Gastroesophageal sphincter (tissue), 4 donors: ENCODE results near the gene CCP110. TPM values are rescaled to one million over a fixed set of nuclear protein-coding genes. Genes with fewer than 3 reads are reported as not detected.

Experiments
- ATAC-seq: fragments of 150-250 bp; one replicate; pipeline ENCODE4 v1.9.1; 2016; ENCODE audit warnings: mild to moderate bottlenecking, moderate library complexity
- H3K27ac ChIP-seq, 4 donors: fragments of 200-600 bp; sonication (generic) in 3 of 4; 1 replicate in 3 of 4; 2 replicates in 1 of 4; pipeline ENCODE4 v1.5.1; 2016 to 2019
- H3K27me3 ChIP-seq: fragments of 200-600 bp; sonication (generic); one replicate; pipeline ENCODE4 v1.5.1; 2019
- H3K36me3 ChIP-seq, 2 donors: fragments of 200-600 bp; sonication (generic); one replicate each; pipeline ENCODE4 v1.5.1; 2019; ENCODE audit warnings: control low read depth in 1 of 2
- H3K4me1 ChIP-seq, 3 donors: fragments of 200-600 bp; sonication (generic); 1 replicate in 2 of 3; 2 replicates in 1 of 3; pipeline ENCODE4 v1.5.1; 2016 to 2019; ENCODE audit warnings: control low read depth in 2 of 3
- H3K4me3 ChIP-seq, 2 donors: fragments of 200-600 bp; sonication (generic); one replicate each; pipeline ENCODE4 v1.5.1; 2019; ENCODE audit warnings: mild to moderate bottlenecking in 1 of 2, moderate library complexity in 1 of 2
- H3K9me3 ChIP-seq, 3 donors: fragments of 200-600 bp; sonication (generic); one replicate each; pipeline ENCODE4 v1.5.1; 2017 to 2019; ENCODE audit warnings: control low read depth in 2 of 3
- EP300 ChIP-seq: sonication (generic); formaldehyde crosslinking; IDR thresholded peaks from one replicate; pipeline ENCODE4 v1.6.1; 2017; ENCODE audit warnings: antibody characterized with exemption, mild to moderate bottlenecking
- POLR2A ChIP-seq, 2 donors: fragments of 450-650 bp; IDR thresholded peaks; one replicate each; pipeline ENCODE4 v1.6.1; 2017; ENCODE audit warnings: antibody characterized with exemption in 2 of 2, mild to moderate bottlenecking in 2 of 2, moderate library complexity in 1 of 2
- POLR2AphosphoS5 ChIP-seq: sonication (generic); formaldehyde crosslinking; IDR thresholded peaks from one replicate; pipeline ENCODE4 v1.6.1; 2017; ENCODE audit warnings: antibody characterized with exemption
- WGBS, 2 donors: methylation state at CpG; one replicate each; pipeline ENCODE4 v1.1.5; 2018; ENCODE audit warnings: low coverage in 1 of 2; 5-methylcytosine and 5-hydroxymethylcytosine counted together
- total RNA-seq, 4 donors: library from RNA; depleted of rRNA; stranded (reverse); fragments of >200 nt; gene quantifications; one replicate each; pipeline ENCODE4 v1.1.0, GENCODE V29; 2016
- TF ChIP-seq, protein P1 (sequence below), 4 experiments: fragments of 200-600 bp in 2 of 4; fragments of 450-650 bp in 2 of 4; sonication (generic) in 1 of 4; IDR thresholded peaks; one replicate each; pipeline ENCODE4 v1.5.1; 2017 to 2019; ENCODE audit warnings: antibody characterized with exemption in 4 of 4, mild to moderate bottlenecking in 2 of 4, moderate library complexity in 2 of 4

CCP110 gene
- total RNA-seq, 4 donors from 2014 or later, result 15.9 to 19.1 (median 17.5) TPM

DNA sequence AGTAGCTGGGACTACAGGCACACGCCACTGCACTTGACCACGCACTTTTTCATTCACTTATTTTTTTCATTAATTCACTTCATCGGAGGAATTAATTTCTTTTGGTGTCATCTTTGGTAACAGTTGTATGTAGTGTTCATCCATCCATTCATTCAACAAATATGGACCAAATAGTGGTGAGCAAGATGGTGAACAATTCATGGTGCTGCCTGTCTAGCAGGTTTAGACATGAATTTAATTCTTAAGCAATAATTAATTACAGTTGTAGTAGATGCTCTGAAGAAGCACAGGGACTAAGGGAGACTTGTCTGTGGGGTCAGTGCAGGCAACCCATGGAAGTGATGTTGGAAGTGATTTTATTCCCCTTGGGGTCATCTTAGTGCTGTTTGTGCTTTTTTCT lies 24.3 kb upstream of the CCP110 start:
- peaks cover 3 to 61% of the 10 kb centered on the region in 2 donors for H3K36me3 ChIP-seq
- no peak for TF ChIP-seq POLR2A (IDR thresholded peaks at IDR 0.05)
- no peak for TF ChIP-seq EP300
- TF ChIP-seq POLR2AphosphoS5, result no peak
- TF ChIP-seq, protein P1, sequence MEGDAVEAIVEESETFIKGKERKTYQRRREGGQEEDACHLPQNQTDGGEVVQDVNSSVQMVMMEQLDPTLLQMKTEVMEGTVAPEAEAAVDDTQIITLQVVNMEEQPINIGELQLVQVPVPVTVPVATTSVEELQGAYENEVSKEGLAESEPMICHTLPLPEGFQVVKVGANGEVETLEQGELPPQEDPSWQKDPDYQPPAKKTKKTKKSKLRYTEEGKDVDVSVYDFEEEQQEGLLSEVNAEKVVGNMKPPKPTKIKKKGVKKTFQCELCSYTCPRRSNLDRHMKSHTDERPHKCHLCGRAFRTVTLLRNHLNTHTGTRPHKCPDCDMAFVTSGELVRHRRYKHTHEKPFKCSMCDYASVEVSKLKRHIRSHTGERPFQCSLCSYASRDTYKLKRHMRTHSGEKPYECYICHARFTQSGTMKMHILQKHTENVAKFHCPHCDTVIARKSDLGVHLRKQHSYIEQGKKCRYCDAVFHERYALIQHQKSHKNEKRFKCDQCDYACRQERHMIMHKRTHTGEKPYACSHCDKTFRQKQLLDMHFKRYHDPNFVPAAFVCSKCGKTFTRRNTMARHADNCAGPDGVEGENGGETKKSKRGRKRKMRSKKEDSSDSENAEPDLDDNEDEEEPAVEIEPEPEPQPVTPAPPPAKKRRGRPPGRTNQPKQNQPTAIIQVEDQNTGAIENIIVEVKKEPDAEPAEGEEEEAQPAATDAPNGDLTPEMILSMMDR (IDR thresholded peaks at IDR 0.05), result no peak
- ATAC-seq, result no peak

DNA sequence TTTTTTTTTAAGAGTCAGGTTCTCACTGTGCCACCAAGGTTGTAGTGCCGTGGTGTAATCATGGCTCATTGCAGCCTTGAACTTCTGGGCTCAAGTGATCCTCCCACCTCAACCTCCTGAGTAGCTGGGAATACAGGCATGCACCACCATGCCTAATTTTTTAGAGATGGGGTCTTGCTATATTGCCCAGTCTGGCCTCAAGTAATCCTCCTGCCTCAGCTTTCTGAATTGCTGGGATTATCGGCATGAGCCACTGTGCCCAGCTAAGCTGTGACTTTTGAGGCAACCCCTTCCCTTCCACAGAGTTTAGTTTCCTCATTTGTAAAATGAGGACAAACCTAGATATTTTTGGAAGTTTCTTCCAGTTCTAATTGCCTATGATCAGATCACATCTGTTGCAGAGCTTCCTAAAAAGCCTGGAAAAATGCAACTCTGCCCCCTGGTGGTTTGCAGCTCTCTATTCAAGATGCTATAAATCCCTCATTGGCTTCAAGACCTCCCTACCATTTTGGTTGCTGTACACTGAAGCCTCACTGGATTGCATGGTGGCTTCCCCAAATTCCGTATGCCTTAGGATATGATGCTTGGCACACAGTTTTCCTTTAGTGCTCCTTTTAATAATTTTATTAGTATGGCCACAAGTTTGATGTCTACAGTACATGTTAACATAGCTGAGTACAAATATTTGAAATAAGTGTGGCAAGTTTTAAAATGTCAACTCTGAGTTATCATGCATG lies 21.2 kb upstream of the CCP110 start:
- Histone ChIP-seq H3K27ac (no peak overlapping the region), H3K36me3 (peaks cover 3 to 91% of the 10 kb centered on the region in 2 donors), H3K4me1 (no peaks in the 10 kb centered on the region), H3K4me3 (no peak overlapping the region), H3K9me3 (no peaks in the 10 kb centered on the region), H3K27me3 (no peaks in the 10 kb centered on the region)
- ATAC-seq, result peak; percentile 36
- no peak for TF ChIP-seq POLR2AphosphoS5
- TF ChIP-seq, protein P1 (IDR thresholded peaks at IDR 0.05), result peak; percentile 57 to 76 (median 65)
- no peak for TF ChIP-seq POLR2A (IDR thresholded peaks at IDR 0.05)
- no peak for TF ChIP-seq EP300
- 85 to 90% methylated on average over 2 of the region's 3 CpGs for WGBS, 2 donors

More for the DNA sequence above, 24.3 kb upstream of the CCP110 start:
- no peaks in the 10 kb centered on the region for H3K4me1 ChIP-seq
- no peaks in the 10 kb centered on the region for H3K27me3 ChIP-seq
- 88 to 97% methylated on average over 3 of the region's 3 CpGs for WGBS, 2 donors
- H3K27ac ChIP-seq, result no peak overlapping the region
- H3K9me3 ChIP-seq, result no peaks in the 10 kb centered on the region
- no peak overlapping the region for H3K4me3 ChIP-seq

DNA sequence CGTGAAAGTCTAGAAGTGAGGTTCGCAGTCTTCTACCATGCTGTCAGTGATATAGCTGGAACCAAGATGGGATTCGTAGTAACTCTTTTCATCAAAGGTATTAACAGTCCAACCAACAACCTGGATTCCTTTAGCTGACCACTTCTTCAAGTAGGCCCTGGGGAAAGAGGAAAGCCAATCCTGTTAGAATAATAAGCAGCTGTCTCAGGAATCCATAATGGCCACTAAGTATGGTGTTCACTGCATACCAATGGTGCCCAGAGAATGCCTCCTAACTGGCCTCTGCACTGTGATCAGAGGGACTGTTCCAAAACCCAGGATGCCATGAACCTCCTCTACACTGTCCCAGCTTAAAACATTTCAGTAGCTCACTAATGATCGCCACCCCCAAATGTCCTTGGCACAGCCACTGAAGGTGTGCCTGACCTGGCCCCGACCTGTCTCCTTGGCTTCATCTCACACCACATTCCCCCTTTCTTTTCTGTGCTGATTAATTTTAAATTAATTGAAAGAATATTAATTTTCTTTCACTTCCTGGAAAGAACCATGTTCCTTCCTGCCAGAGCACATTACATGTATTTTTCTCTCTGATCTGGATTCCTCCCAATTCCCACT lies 20.2 kb upstream of the CCP110 start:
- TF ChIP-seq POLR2AphosphoS5 (no peak), EP300 (no peak), POLR2A (IDR thresholded peaks at IDR 0.05) (no peak)
- TF ChIP-seq, protein P1 (IDR thresholded peaks at IDR 0.05), result no peak
- no peak for ATAC-seq
- H3K27me3 ChIP-seq, result no peaks in the 10 kb centered on the region
- H3K4me3 ChIP-seq, result no peak overlapping the region
- H3K36me3 ChIP-seq, result peaks cover 3 to 98% of the 10 kb centered on the region in 2 donors
- H3K4me1 ChIP-seq, result no peaks in the 10 kb centered on the region
- 94 to 97% methylated on average over 4 to 5 of the region's 5 CpGs for WGBS, 2 donors
- H3K9me3 ChIP-seq, result no peaks in the 10 kb centered on the region
- no peak overlapping the region for H3K27ac ChIP-seq

DNA sequence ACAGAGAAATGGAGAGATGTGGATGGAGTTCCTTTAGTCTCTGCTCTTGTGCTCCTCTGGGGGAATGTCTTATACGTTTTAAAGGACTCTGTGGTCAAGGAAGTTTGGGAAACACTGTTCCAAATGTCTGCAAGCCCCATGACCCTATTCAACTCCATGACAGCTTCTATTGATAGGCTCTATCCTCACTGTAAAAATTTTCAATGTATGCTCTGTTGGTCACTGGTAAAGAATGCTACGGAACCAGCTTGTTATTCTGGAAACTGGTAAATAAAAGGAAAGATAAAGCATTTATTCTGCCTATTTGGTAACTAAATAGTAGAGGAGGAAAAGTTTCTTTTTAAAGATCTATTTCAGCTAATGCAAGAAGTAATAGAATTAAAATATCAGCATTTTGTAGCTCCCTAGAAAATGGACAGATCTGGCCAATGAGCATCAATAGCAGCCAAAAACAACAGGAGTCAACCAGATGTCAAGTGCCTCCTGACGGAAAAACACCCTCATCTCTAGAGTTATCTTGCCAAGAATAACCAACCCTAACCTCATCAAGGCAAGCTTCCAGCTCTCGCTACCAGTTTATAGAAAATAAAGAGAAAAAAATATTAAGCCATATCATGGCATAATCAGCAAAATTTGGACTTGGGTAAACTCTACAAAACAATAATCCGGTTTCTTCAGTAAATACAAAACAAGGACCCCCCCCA lies 18.0 kb upstream of the CCP110 start:
- no peak for ATAC-seq
- 38 to 64% methylated on average over 4 to 5 of the region's 5 CpGs for WGBS, 2 donors
- Histone ChIP-seq H3K27ac (no peak overlapping the region), H3K27me3 (no peaks in the 10 kb centered on the region), H3K4me3 (no peak overlapping the region), H3K9me3 (no peaks in the 10 kb centered on the region), H3K4me1 (no peaks in the 10 kb centered on the region), H3K36me3 (peaks cover 3 to 98% of the 10 kb centered on the region in 2 donors)
- TF ChIP-seq, protein P1 (IDR thresholded peaks at IDR 0.05), result no peak
- TF ChIP-seq POLR2AphosphoS5 (no peak), POLR2A (IDR thresholded peaks at IDR 0.05) (no peak), EP300 (no peak)
